GM23338 (cell line): ENCODE data around the gene CCAR1. TPM values are rescaled to one million over a fixed set of nuclear protein-coding genes. Genes with fewer than 3 reads are reported as not detected.

Experiments used
- ATAC-seq: fragments of 200-7000 bp; cut with Tn5 transposase; 3 replicates; pipeline ENCODE4 v1.9.1; 2020
- DNase-seq: peaks from one replicate; pipeline ENCODE4 v3.0.0-alpha.2; 2015; ENCODE audit warnings: low spot score
- H2AFZ ChIP-seq: fragments of 200-600 bp; sonication (generic); 2 replicates; pipeline ENCODE4 v1.8.0; 2016; ENCODE audit warnings: antibody characterized with exemption, mild to moderate bottlenecking, moderate library complexity
- H3F3A ChIP-seq: fragments of 200-600 bp; sonication (generic); replicated peaks from 2 replicates; pipeline ENCODE4 v1.8.0; 2017; ENCODE audit warnings: antibody characterized with exemption, mixed run types, low read depth
- H3K27ac ChIP-seq: fragments of 200-600 bp; sonication (generic); 2 replicates; pipeline ENCODE4 v1.6.1; 2016; ENCODE audit warnings: low read depth
- H3K27me3 ChIP-seq: fragments of 200-600 bp; sonication (generic); 2 replicates; pipeline ENCODE4 v1.8.0; 2016; ENCODE audit warnings: mild to moderate bottlenecking, mixed run types, moderate library complexity; ENCODE audit not compliant: insufficient read depth
- H3K36me3 ChIP-seq: fragments of 200-600 bp; sonication (generic); 2 replicates; pipeline ENCODE4 v1.8.0; 2016; ENCODE audit warnings: mild to moderate bottlenecking; ENCODE audit not compliant: insufficient read depth
- H3K4me1 ChIP-seq: fragments of 200-600 bp; sonication (generic); 2 replicates; pipeline ENCODE4 v1.8.0; 2016; ENCODE audit warnings: mild to moderate bottlenecking, moderate library complexity; ENCODE audit not compliant: insufficient read depth
- H3K4me2 ChIP-seq: fragments of 200-600 bp; sonication (generic); 2 replicates; pipeline ENCODE4 v1.7.1; 2017; ENCODE audit warnings: mixed run types
- H3K4me3 ChIP-seq: fragments of 200-600 bp; sonication (generic); 2 replicates; pipeline ENCODE4 v1.6.1; 2016; ENCODE audit warnings: mixed run types
- H3K79me2 ChIP-seq: fragments of 200-600 bp; sonication (generic); replicated peaks from 2 replicates; pipeline ENCODE4 v1.8.0; 2017; ENCODE audit warnings: mild to moderate bottlenecking; ENCODE audit not compliant: insufficient read depth
- H3K9me2 ChIP-seq: fragments of 200-600 bp; sonication (generic); 2 replicates; pipeline ENCODE4 v1.8.0; 2017; ENCODE audit not compliant: insufficient read depth
- H4K20me1 ChIP-seq: fragments of 200-600 bp; sonication (generic); replicated peaks from 2 replicates; pipeline ENCODE4 v1.8.0; 2017; ENCODE audit warnings: mild to moderate bottlenecking; ENCODE audit not compliant: insufficient read depth
- H3K27ac Mint-ChIP-seq: 2 replicates; pipeline ENCODE4 v1.8.0; 2020; ENCODE audit warnings: inconsistent platforms, mild to moderate bottlenecking, moderate library complexity, mixed read lengths
- H3K27me3 Mint-ChIP-seq: 3 replicates; pipeline ENCODE4 v1.8.0; 2022; ENCODE audit warnings: low read depth, mild to moderate bottlenecking, moderate library complexity, mixed read lengths, inconsistent platforms; ENCODE audit not compliant: insufficient read depth, poor library complexity
- H3K36me3 Mint-ChIP-seq: 3 replicates; pipeline ENCODE4 v1.8.0; 2021; ENCODE audit warnings: low read depth, mild to moderate bottlenecking, inconsistent platforms, moderate library complexity, mixed read lengths
- H3K4me1 Mint-ChIP-seq: 3 replicates; pipeline ENCODE4 v1.8.0; 2020; ENCODE audit warnings: mild to moderate bottlenecking, inconsistent platforms, mixed read lengths
- H3K4me3 Mint-ChIP-seq: 3 replicates; pipeline ENCODE4 v1.8.0; 2021; ENCODE audit warnings: moderate library complexity, mild to moderate bottlenecking, inconsistent platforms, mixed read lengths
- H3K9me3 Mint-ChIP-seq: 3 replicates; pipeline ENCODE4 v1.8.0; 2020; ENCODE audit warnings: moderate library complexity, mild to moderate bottlenecking, inconsistent platforms, mixed read lengths
- CREB1 ChIP-seq: fragments of 250-450 bp; sonication (Bioruptor Pico); IDR thresholded peaks from 2 replicates; pipeline ENCODE4 v1.5.0; 2020; ENCODE audit warnings: low read depth, mild to moderate bottlenecking, moderate library complexity
- CTCF ChIP-seq, 2 experiments: fragments of 200-600 bp in 1 of 2; sonication (generic) in 1 of 2; conservative IDR thresholded peaks; 2 replicates each; pipeline versions ENCODE4 v1.5.1 to v1.6.1; 2016 to 2017; ENCODE audit warnings: antibody characterized with exemption in 2 of 2, low read depth in 2 of 2, mild to moderate bottlenecking in 2 of 2, moderate library complexity in 1 of 2
- ETS1 ChIP-seq: IDR thresholded peaks from 2 replicates; pipeline ENCODE4 v1.6.1; 2016; ENCODE audit warnings: antibody characterized with exemption
- EZH2 ChIP-seq: fragments of 200-600 bp; sonication (generic); IDR thresholded peaks from one replicate; pipeline ENCODE4 v1.8.0; 2017; ENCODE audit warnings: antibody characterized with exemption, mild to moderate bottlenecking, low read depth; ENCODE audit not compliant: unreplicated experiment
- EZH2phosphoT487 ChIP-seq: fragments of 200-600 bp; sonication (generic); IDR thresholded peaks from one replicate; pipeline ENCODE4 v1.8.1; 2018; ENCODE audit warnings: antibody characterized with exemption; ENCODE audit not compliant: unreplicated experiment
- JUNB ChIP-seq: IDR thresholded peaks from one replicate; pipeline ENCODE4 v1.6.1; 2016; ENCODE audit warnings: antibody characterized with exemption; ENCODE audit not compliant: unreplicated experiment
- NANOG ChIP-seq: IDR thresholded peaks from 2 replicates; pipeline ENCODE4 v1.6.1; 2016; ENCODE audit warnings: antibody characterized with exemption, borderline replicate concordance
- POLR2AphosphoS5 ChIP-seq: IDR thresholded peaks from 2 replicates; pipeline ENCODE4 v1.6.1; 2016; ENCODE audit warnings: antibody characterized with exemption, low read depth
- REST ChIP-seq: IDR thresholded peaks from one replicate; pipeline ENCODE4 v1.6.1; 2018; ENCODE audit warnings: antibody characterized with exemption; ENCODE audit not compliant: unreplicated experiment
- STAT1 ChIP-seq: IDR thresholded peaks from one replicate; pipeline ENCODE4 v1.6.1; 2016; ENCODE audit warnings: antibody characterized with exemption; ENCODE audit not compliant: unreplicated experiment
- ZNF114 ChIP-seq: fragments of 250-450 bp; sonication (Bioruptor Pico); IDR thresholded peaks from 2 replicates; pipeline ENCODE4 v1.5.0; 2020; ENCODE audit warnings: mild to moderate bottlenecking, moderate library complexity
- ZNF331 ChIP-seq: fragments of 250-450 bp; sonication (Bioruptor Pico); IDR thresholded peaks from 2 replicates; pipeline ENCODE4 v1.5.0; 2020; ENCODE audit warnings: low read depth, mild to moderate bottlenecking, moderate library complexity
- ZNF462 ChIP-seq: fragments of 250-450 bp; sonication (Bioruptor Pico); IDR thresholded peaks from 2 replicates; pipeline ENCODE4 v1.5.0; 2020; ENCODE audit warnings: mild to moderate bottlenecking, moderate library complexity
- polyA plus RNA-seq: library from polyadenylated mRNA; unstranded; fragments of >200 nt; fragmentation: Nextera tagmentation; extraction: Ambion mirVana; gene quantifications from 2 replicates; pipeline ENCODE4 v1.2.1, GENCODE V29; 2016
- total RNA-seq: library from RNA; depleted of rRNA; stranded (reverse); fragments of >200 nt; shearing (Covaris generic); gene quantifications from 2 replicates; pipeline ENCODE4 v1.2.3, GENCODE V29; 2014

The CCAR1 gene
- total and polyA plus RNA-seq, 2 experiments from 2014 or later = 118 to 121 TPM

- H3K36me3 ChIP-seq = peaks cover 79% of the 10 kb centered on the region
- H3K4me2 ChIP-seq = no peak overlapping the region
- H3K4me3 Mint-ChIP-seq = no peak overlapping the region
- no peak overlapping the region for H3K4me3 ChIP-seq
- ATAC-seq = no peak
- no peaks in the 10 kb centered on the region for H3K27me3 ChIP-seq
- H3K4me1 Mint-ChIP-seq = no peaks in the 10 kb centered on the region
- peak overlapping the region; percentile 52; the same call in 1 of the 2 replicates for H3K27ac ChIP-seq
- H4K20me1 ChIP-seq = no peaks in the 10 kb centered on the region; the same call in none of the 2 replicates
- H3F3A ChIP-seq = peaks cover 14% of the 10 kb centered on the region; the same call in 1 of the 2 replicates
- H3K27ac Mint-ChIP-seq = peak overlapping the region; percentile 65; the same call in 1 of the 2 replicates
- H3K9me3 Mint-ChIP-seq = no peaks in the 10 kb centered on the region
- no peaks in the 10 kb centered on the region for H3K4me1 ChIP-seq
- TF ChIP-seq CREB1 (no peak), ZNF114 (CRISPR knock-in tag) (no peak), POLR2AphosphoS5 (no peak), ZNF331 (CRISPR knock-in tag) (no peak), STAT1 (no peak), JUNB (no peak), CTCF (conservative IDR thresholded peaks at IDR 0.05; ENCODE audit: low read depth in 2 of 2) (no peak), EZH2 (no peak), EZH2phosphoT487 (no peak), ETS1 (no peak), NANOG (no peak), REST (no peak), ZNF462 (CRISPR knock-in tag) (no peak)
- no peaks in the 10 kb centered on the region for H3K27me3 Mint-ChIP-seq
- no peaks in the 10 kb centered on the region for H3K9me2 ChIP-seq
- no peak for DNase-seq
- peaks cover 22% of the 10 kb centered on the region for H3K79me2 ChIP-seq
- peaks cover 86% of the 10 kb centered on the region for H3K36me3 Mint-ChIP-seq
- H2AFZ ChIP-seq = no peak overlapping the region
Measured at GRCh38 chr10:68759967-68760366, 38.9 kb downstream of the CCAR1 start.
